HepG2 (cell line): ENCODE data around the gene GRK5. TPM values are rescaled to one million over a fixed set of nuclear protein-coding genes. Genes with fewer than 3 reads are reported as not detected.

Source experiments
- ATAC-seq: fragments of 200-7000 bp; cut with Tn5 transposase; 3 replicates; pipeline ENCODE4 v1.9.1; 2020; ENCODE audit warnings: mild to moderate bottlenecking, moderate library complexity
- BruUV-seq: library from RNA; stranded (reverse); fragments of 400-500 nt; replicated peaks from 2 replicates; lab custom pipeline; 2021; lab: Mats Ljungman, UMichigan
- CTCF ChIA-PET: fragments of 300-600 bp; formaldehyde crosslinking; extraction: SDS; loops from one replicate; lab custom pipeline; 2021; ENCODE audit warnings: low total read pairs, inconsistent platforms, low intra/inter-chr PET ratio; lab: Yijun Ruan, JAX
- POLR2A ChIA-PET: fragments of 350-600 bp; sonication (Branson Sonifier 250); formaldehyde crosslinking; loops from one replicate; lab custom pipeline; 2020; ENCODE audit warnings: antibody characterized with exemption, inconsistent platforms; lab: Yijun Ruan, JAX
- DNase-seq: peaks from one replicate; pipeline ENCODE4 v3.0.0-alpha.2; 2015; ENCODE audit warnings: low spot score
- FAIRE-seq: peaks from 3 replicates; lab custom pipeline; 2011; peaks lifted over from hg19 to GRCh38; lab: Jason Lieb, UNC
- H2AFZ ChIP-seq: one replicate; pipeline ENCODE4 v1.6.1; 2011; ENCODE audit warnings: low read length, inconsistent platforms
- H3K27ac ChIP-seq: fragments of 300-600 bp; 3 replicates; pipeline ENCODE4 v1.8.0; 2011; ENCODE audit warnings: mixed run types, mild to moderate bottlenecking, mixed read lengths, low read length, inconsistent platforms; ENCODE audit not compliant: insufficient read depth; ENCODE audit errors: extremely low read length
- H3K27me3 ChIP-seq, 2 experiments: fragments of 200-600 bp in 1 of 2; 2 replicates in 1 of 2; 3 replicates in 1 of 2; pipeline versions ENCODE4 v1.6.0 to v1.8.0; 2011; ENCODE audit warnings: low read length in 2 of 2, mild to moderate bottlenecking in 2 of 2, moderate library complexity in 2 of 2, inconsistent platforms in 1 of 2; ENCODE audit not compliant: insufficient read depth in 2 of 2, control insufficient read depth in 1 of 2
- H3K36me3 ChIP-seq, 2 experiments: fragments of 200-600 bp in 1 of 2; replicated peaks in 1 of 2; 2 replicates in 1 of 2; 3 replicates in 1 of 2; pipeline versions ENCODE4 v1.5.1 to v1.8.0; 2011; ENCODE audit warnings: low read length in 2 of 2, inconsistent platforms in 1 of 2; ENCODE audit not compliant: insufficient read depth in 2 of 2, control insufficient read depth in 1 of 2
- H3K4me1 ChIP-seq: 2 replicates; pipeline ENCODE4 v1.5.1; 2012; ENCODE audit warnings: low read length, inconsistent platforms; ENCODE audit not compliant: insufficient read depth
- H3K4me2 ChIP-seq: 2 replicates; pipeline ENCODE4 v1.6.0; 2011; ENCODE audit warnings: low read depth, low read length, inconsistent platforms
- H3K4me3 ChIP-seq, 3 experiments: fragments of 200-600 bp in 1 of 3; sonication (generic), shearing (Covaris generic) in 1 of 3; replicated peaks in 1 of 3; 2 replicates each; pipeline ENCODE4 v1.5.1; 2011 to 2016; ENCODE audit warnings: low read length in 3 of 3, inconsistent platforms in 2 of 3, low read depth in 2 of 3, mild to moderate bottlenecking in 2 of 3, control low read depth in 1 of 3, mixed read lengths in 1 of 3; ENCODE audit not compliant: insufficient read depth in 1 of 3
- H3K79me2 ChIP-seq: one replicate; pipeline ENCODE4 v1.6.1; 2011; ENCODE audit warnings: low read length, inconsistent platforms; ENCODE audit not compliant: insufficient read depth
- H3K9ac ChIP-seq: 2 replicates; pipeline ENCODE4 v1.6.0; 2011; ENCODE audit warnings: mild to moderate bottlenecking, low read depth, low read length, inconsistent platforms; ENCODE audit not compliant: insufficient read depth
- H3K9me3 ChIP-seq: 2 replicates; pipeline ENCODE4 v1.5.1; 2012; ENCODE audit warnings: mild to moderate bottlenecking, low read length
- H4K20me1 ChIP-seq: 2 replicates; pipeline ENCODE4 v1.6.0; 2011; ENCODE audit warnings: inconsistent platforms, mild to moderate bottlenecking, low read length, moderate library complexity; ENCODE audit not compliant: insufficient read depth
- KDM3A ChIP-seq: IDR thresholded peaks from 2 replicates; pipeline ENCODE4 v1.6.1; 2018; ENCODE audit warnings: low read depth, missing compliant biosample characterization
- ZBTB1 ChIP-seq: sonication (generic); formaldehyde crosslinking; IDR thresholded peaks from 2 replicates; pipeline ENCODE4 v1.4.0; 2020; ENCODE audit warnings: missing genetic modification reagents, borderline replicate concordance
- ZNF34 ChIP-seq: sonication (generic); formaldehyde crosslinking; IDR thresholded peaks from 2 replicates; pipeline ENCODE4 v1.4.0; 2020; ENCODE audit warnings: mild to moderate bottlenecking, missing genetic modification reagents, borderline replicate concordance
- WGBS: methylation state at CpG from one replicate; pipeline ENCODE4 v1.1.6; 2017; ENCODE audit warnings: low lambda C conversion rate; 5-methylcytosine and 5-hydroxymethylcytosine counted together
- in situ Hi-C: cut with HindIII; loops from 2 replicates; pipeline ENCODE4 v1.10.0; 2017; ENCODE audit warnings: low pct_unique_long_range_greater_than_20kb; ENCODE audit not compliant: extremely low pct_ligation_motif_present
- intact Hi-C: fragments of 100-400 bp; cut with micrococcal nuclease; formaldehyde crosslinking; loops from one replicate; pipeline ENCODE4 v1.10.0; 2022; ENCODE audit not compliant: unreplicated experiment
- polyA plus RNA-seq, 8 experiments: library from polyadenylated mRNA; depleted of rRNA in 3 of 8; stranded (reverse) in 7 of 8; unstranded in 1 of 8; fragments of >200 nt; fragmentation: Illumina TruSeq in 4 of 8; extraction: Trizol in 4 of 8; gene quantifications; 2 replicates each; pipeline versions ENCODE4 v1.2.1 to v1.2.3, GENCODE V29; 2011 to 2016; ENCODE audit warnings: low read depth in 4 of 8, missing spikeins in 1 of 8, mixed read lengths in 1 of 8; ENCODE audit not compliant: insufficient read depth in 1 of 8
- total RNA-seq, 5 experiments: library from RNA; depleted of rRNA; stranded (reverse); fragments of >200 nt; fragmentation: Illumina TruSeq; extraction: Trizol; gene quantifications; 2 replicates each; pipeline ENCODE4 v1.2.3, GENCODE V29; 2016; ENCODE audit warnings: low read depth in 1 of 5
- TF ChIP-seq, protein P1 (sequence below): IDR thresholded peaks from 2 replicates; pipeline ENCODE4 v1.6.1; 2016; ENCODE audit warnings: mild to moderate bottlenecking

GRK5 gene
- total and polyA plus RNA-seq, 2 of the 13 experiments (the other 11 are each of a cell fraction or from before 2014, with no cell fraction given): 10.4 to 12.6 TPM

DNA sequence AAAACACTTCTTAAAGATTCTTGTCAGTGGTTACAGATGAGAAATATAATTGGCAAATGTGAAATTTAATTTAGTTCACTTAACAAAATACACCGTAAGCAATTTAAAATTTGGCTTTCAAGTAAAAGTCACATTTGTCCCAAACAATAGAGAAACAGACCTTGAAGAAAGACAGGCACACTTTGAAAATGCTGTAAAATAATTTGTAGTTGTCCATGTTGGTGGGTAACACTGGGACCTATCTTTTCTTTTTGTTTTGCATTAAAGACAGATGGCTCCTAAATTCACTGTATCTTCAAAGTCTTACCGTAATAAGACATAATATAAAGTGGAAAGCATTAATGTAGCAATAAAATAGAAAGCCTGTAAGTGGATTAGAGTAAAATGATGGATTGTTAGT lies 3.3 kb downstream of the GRK5 start (continued):
- no peak for TF ChIP-seq ZNF34 (CRISPR knock-in tag)

DNA sequence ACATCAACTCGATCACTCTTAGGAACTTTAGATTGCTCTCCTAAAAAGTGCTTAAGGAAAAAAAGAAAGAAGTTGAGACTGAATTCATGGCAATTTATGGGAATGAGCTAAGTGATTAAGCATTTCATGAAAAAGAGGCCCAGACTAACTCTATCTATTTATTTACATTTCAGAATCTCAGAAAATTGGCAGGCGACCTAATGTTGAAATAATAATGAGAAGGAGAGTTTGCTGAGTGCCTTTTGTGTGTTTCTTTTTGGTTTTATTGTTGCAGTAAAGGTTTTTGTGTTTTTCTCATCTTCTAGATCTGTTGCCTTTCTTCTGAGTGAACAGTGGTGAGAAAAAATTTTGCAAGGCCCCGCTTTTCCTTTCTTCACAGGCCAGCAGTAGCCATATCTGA lies 3.8 kb downstream of the GRK5 start:
- Histone ChIP-seq H3K4me3 (no peak overlapping the region), H3K27me3 (no peaks in the 10 kb centered on the region; a peak in 2 of 5 replicates), H3K79me2 (peaks cover 40% of the 10 kb centered on the region), H3K27ac (no peak overlapping the region), H4K20me1 (no peaks in the 10 kb centered on the region), H3K4me1 (peaks cover 36% of the 10 kb centered on the region), H3K36me3 (peaks cover 0 to 6% of the 10 kb centered on the region in 2 experiments; a peak in 2 of 5 replicates), H2AFZ (no peak overlapping the region), H3K9ac (no peak overlapping the region), H3K4me2 (no peak overlapping the region), H3K9me3 (no peaks in the 10 kb centered on the region)
- ATAC-seq: no peak
- DNase-seq: no peak
- ChIA-PET CTCF (no interaction called here), POLR2A (no interaction called here)
- intact Hi-C loops: no loop called here
- BruUV-seq: no TSS peak
- no peak for TF ChIP-seq ZBTB1 (CRISPR knock-in tag)
- TF ChIP-seq, protein P1, sequence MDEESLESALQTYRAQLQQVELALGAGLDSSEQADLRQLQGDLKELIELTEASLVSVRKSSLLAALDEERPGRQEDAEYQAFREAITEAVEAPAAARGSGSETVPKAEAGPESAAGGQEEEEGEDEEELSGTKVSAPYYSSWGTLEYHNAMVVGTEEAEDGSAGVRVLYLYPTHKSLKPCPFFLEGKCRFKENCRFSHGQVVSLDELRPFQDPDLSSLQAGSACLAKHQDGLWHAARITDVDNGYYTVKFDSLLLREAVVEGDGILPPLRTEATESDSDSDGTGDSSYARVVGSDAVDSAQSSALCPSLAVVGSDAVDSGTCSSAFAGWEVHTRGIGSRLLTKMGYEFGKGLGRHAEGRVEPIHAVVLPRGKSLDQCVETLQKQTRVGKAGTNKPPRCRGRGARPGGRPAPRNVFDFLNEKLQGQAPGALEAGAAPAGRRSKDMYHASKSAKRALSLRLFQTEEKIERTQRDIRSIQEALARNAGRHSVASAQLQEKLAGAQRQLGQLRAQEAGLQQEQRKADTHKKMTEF (CRISPR knock-in tag): no peak
- no peak for TF ChIP-seq KDM3A
- FAIRE-seq: no peak
- in situ Hi-C loops: no loop called here
- WGBS: 95% methylated on average over 3 of the region's 3 CpGs
